DLD1 (cell line): ENCODE results near the gene NKX6-1.

Source experiments
- in situ Hi-C: cut with HindIII; loops from 2 replicates; pipeline ENCODE4 v1.10.0; 2017; ENCODE audit warnings: low sequenced_read_pairs

The NKX6-1 gene

DNA sequence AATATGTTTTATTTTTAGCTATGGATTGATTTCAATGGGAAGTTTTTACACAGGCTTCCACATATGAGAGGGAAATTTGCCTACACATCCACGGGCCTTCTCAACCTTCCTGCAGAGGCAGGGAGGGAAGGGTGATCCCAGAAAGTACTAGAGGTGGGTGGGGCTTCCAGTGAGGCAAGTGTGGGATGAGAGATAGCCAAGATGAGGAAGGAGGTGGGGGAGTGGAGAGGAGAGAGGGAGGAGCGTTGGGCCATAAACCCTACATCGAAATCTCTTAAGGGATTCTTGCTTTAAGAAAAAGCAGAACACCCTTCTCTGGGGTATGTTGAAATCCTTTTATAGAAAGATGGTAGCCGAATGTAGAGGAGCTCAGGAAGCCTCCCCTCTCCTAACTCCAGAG is 19.0 kb downstream of the NKX6-1 start:
- in situ Hi-C loops, result no loop called here

DNA sequence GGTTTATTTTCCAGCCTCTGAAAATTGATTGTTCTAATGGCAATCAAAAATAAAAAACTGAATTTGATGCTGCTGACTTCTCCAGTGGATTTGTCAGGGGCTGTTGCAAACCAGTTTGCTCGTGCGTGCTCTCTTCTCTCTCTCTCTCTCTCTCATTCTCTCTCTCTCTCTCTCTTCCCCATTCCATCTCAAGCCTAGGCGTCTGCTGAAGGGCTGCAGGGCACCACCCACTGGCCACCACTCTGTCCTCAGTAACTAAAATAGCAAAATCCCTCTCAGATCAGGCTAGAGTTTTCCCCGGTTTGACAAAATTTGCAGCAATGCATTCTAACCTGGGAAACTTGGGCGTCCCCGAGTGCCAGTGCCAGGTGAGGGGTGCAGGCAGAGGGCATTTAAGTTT is 19.4 kb downstream of the NKX6-1 start:
- in situ Hi-C loops, result no loop called here

DNA sequence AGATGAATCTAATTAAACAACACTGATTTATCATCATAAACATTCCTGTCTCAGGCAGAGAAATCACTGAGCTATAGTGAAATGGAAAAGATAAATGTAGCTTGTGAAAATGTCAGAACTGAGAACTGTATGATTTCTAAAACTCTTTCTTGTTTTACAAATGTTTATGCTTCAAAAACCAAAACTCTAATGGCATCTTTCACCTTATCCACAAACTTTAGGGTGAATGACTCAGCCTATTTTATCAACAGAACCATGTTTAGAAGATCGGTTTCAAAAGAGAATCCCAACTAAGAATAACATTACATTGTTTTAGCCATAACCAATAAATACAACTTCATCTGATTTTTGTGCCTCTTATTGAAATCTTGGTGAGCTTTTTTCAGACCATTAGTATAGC is 21.4 kb downstream of the NKX6-1 start:
- in situ Hi-C loops, result no loop called here

DNA sequence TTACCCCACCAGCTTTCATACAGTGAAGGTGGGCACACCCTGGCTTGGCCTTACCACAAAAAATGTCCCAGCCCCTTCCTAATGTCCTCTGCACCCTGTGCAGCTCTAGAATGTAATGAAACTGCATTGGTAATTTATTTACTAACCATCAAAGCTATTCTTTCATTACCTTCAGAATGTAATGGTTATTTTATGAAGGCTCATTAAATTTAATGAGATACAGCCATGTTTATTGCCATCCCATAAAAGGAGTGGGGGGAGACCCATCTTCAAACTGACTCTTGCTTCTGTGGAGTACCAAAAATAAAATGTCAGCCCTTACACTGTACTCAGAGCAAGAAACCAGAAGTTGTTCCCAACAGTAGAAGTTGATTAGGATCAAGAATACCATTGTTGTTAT is 25.0 kb downstream of the NKX6-1 start:
- in situ Hi-C loops, result no loop called here

DNA sequence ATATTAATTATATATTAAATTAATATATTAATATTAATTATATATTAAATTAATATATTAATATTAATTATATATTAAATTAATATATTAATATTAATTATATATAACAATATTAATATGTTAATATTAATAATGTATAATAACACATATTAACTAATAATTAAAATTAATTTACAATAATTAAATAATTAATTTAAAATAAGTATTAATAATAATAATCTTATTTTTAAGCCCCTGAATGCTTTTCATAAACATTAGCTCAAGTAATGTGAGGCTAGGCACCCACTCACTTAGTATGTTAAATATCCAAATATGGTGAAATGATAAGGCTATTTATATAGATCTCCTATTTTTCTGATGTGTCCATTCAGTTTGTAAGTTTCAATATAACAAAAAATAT is 26.9 kb downstream of the NKX6-1 start:
- in situ Hi-C loops, result no loop called here

DNA sequence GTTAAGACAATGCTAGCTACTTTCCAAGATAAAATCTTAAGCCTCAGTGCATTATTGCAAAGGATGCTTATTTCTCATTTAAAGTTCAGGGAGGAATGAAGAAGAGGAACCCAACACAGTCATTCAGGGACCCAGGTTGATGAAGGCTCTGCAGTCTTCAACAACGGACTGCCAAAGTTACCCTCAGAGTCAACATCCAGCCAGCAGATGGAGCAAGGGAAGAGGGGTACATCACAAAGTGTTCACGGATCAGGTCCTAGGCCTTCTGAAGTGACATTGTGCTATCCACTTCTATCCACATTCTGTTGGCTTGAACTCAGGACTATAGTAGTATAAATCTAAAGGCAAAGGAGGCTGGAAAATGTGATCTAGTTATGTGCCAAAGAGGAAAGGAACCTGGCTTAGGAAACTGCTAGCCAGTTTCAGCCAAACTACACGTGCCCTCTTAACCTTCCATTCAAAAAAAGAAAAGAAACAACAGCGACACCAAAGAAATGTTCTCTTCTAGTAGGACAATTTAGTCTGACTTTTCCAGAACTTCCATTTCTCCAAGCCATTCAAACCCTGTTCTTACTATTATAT is 28.8 kb downstream of the NKX6-1 start:
- in situ Hi-C loops, result no loop called here

DNA sequence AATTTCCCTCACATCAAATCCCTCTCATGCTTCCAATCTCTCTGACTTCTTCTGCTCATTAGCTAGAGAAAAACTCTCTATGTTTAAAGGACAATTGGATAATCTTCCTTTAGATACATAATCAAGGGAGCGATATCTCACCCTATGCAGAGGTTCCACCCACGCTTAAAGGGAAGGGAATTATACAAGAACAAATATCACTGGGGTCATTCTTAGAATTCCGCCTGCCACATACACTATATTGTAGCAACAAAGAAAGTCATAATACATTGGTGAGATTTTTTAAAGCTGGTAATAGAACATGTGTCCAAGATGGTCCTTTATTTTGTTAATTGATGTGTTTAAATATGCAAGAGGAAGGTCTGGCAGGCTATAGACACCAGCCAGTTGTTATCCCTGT is 31.5 kb downstream of the NKX6-1 start:
- in situ Hi-C loops, result no loop called here

DNA sequence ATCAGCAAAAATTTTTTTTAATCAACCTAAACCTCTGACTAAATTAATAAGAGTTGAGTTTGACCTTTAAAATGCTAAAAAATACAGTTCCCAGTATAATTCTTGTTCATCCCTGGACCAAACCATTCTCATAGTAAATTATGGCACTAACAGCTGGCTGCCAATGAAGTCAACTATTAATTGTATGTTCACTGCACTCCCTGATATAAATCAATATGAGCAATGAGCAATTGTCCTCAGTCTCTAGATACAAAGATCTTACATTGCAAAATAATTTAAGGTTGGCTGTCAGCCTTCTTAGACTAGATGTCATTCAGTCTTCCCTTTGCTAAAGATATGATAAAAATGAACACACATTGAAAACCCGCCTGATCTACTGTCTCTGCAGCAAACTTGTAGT is 39.3 kb downstream of the NKX6-1 start:
- in situ Hi-C loops, result no loop called here

DNA sequence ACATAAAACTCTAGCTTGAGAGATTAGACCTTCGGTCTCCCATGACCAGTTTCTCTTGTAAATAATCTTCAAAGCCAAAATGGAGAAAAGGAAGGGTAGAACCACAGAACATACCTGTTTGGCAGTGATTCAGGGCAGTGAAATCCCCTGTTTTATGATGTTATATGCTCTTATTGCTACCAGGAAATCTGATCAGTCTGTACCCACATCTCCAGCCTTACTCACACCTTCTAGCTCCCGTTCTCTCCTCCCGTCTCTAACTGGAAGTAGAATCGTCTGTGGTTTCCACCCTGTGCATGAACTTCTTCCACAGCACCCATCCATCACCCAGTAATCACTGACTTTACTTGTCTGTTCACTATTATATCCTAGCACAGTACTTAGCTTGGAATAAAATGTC is 42.9 kb downstream of the NKX6-1 start:
- in situ Hi-C loops, result no loop called here

DNA sequence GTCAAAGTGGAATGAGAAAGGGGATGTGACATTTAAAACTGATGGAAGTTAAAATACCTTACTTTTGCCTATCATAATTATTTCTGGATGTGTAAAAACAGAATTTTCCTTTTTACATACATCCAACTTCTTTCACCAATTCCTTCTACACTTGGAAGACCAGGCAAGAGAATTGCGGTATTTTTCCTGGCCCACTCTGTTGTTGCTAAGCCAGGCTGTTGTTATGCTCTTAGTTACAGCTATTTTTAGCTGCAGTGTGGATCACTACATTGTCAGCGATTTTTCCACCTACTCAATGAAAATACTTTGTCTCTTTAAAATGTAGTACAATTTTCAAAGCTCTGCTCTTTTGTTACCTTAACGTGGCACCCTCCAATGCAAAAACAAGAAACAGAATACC is 43.4 kb downstream of the NKX6-1 start:
- in situ Hi-C loops, result no loop called here

DNA sequence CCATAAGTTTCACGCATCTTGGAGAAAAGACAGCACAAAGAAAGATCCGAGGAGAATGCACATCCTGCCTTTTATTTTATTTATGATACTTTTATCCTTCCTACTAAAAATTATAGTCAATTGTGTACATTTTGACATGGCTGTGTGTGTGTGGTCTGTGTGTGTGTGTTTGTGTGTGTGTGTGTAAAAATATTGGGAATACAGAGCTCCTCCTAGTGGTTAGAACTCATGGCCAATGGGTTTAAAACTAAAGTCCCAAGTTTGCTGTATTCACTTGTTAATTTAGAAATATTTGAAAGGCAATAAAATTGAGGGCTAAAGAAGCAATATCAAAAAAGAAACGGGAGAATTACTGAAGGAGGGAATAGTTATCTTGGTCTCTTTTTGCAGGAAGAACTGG is 47.5 kb downstream of the NKX6-1 start:
- in situ Hi-C loops, result no loop called here

DNA sequence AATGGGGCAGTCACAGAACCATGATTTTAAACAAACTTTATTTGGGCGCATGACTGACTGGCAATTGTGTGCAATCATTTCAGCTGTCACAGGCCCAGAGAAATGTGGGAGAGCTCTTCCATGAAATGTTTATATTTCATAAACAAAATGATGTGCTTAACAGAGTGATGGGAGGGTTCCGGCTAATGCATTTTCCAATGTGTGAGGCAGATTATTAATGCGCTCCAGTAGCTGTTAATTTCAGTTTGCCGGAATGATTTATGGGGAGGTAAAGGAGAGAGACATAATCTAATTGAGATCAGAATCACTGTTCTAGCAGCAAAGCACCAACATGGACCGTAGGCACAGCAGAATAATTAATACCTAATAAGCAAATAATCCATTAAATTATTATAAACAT is 55.6 kb downstream of the NKX6-1 start:
- in situ Hi-C loops, result no loop called here

DNA sequence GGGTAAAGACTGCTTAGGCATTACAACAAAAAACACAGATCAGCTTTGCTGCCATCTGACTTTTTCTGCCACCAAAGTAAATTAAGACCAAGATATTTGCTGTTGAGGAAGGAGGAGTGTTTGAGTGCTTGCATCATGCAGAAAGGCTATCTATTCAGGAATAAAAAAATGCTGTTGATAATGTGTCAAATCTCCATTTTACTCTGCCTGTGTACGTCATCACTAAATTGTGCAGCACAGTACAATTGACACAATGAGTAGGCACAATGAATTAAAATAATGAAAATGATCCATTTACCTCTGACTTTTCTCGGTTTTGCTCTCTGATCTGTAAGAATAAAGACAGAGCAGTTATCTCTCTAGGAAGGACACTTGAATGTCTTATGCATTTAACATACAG is 56.3 kb downstream of the NKX6-1 start:
- in situ Hi-C loops, result no loop called here
